DOHH2 (cell line): ENCODE results near the gene FBN1.

ENCODE experiments used
- H3F3A ChIP-seq: fragments of 200-600 bp; sonication (generic), shearing (Covaris generic); 2 replicates; pipeline ENCODE4 v1.6.0; 2016; ENCODE audit warnings: antibody characterized with exemption, mild to moderate bottlenecking; ENCODE audit not compliant: control insufficient read depth, insufficient read depth
- H3K27ac ChIP-seq: fragments of 200-600 bp; sonication (generic); 2 replicates; pipeline ENCODE4 v1.5.1; 2014; ENCODE audit warnings: low read depth, mild to moderate bottlenecking, low read length, moderate library complexity
- H3K27me3 ChIP-seq: fragments of 200-600 bp; sonication (generic); 2 replicates; pipeline ENCODE4 v1.6.1; 2014; ENCODE audit warnings: mild to moderate bottlenecking, low read length, mixed read lengths; ENCODE audit not compliant: control insufficient read depth
- H3K36me3 ChIP-seq: fragments of 200-600 bp; sonication (generic); 2 replicates; pipeline ENCODE4 v1.6.1; 2014; ENCODE audit warnings: mild to moderate bottlenecking, low read length, moderate library complexity, mixed read lengths; ENCODE audit not compliant: control insufficient read depth
- H3K4me1 ChIP-seq: fragments of 200-600 bp; sonication (generic); 2 replicates; pipeline ENCODE4 v1.6.1; 2014; ENCODE audit warnings: mild to moderate bottlenecking, low read length, mixed read lengths; ENCODE audit not compliant: control insufficient read depth
- H3K4me2 ChIP-seq: fragments of 200-600 bp; sonication (generic); 2 replicates; pipeline ENCODE4 v1.6.0; 2014; ENCODE audit warnings: mild to moderate bottlenecking, low read length, moderate library complexity
- H3K4me3 ChIP-seq: fragments of 200-600 bp; sonication (generic); 2 replicates; pipeline ENCODE4 v1.5.1; 2014; ENCODE audit warnings: mild to moderate bottlenecking, low read length, mixed read lengths
- H3K79me2 ChIP-seq: fragments of 200-600 bp; sonication (generic); 2 replicates; pipeline ENCODE4 v1.6.1; 2014; ENCODE audit warnings: mild to moderate bottlenecking, low read length, mixed read lengths; ENCODE audit not compliant: control insufficient read depth
- H3K9me2 ChIP-seq: fragments of 200-600 bp; sonication (generic); replicated peaks from 2 replicates; pipeline ENCODE4 v1.6.1; 2014; ENCODE audit warnings: mild to moderate bottlenecking, low read length, mixed read lengths; ENCODE audit not compliant: control insufficient read depth
- H3K9me3 ChIP-seq: fragments of 200-600 bp; sonication (generic); 2 replicates; pipeline ENCODE4 v1.6.1; 2014; ENCODE audit warnings: antibody characterized with exemption, low read length, mixed read lengths; ENCODE audit not compliant: control insufficient read depth, insufficient read depth
- H4K20me1 ChIP-seq: fragments of 200-600 bp; sonication (generic); 2 replicates; pipeline ENCODE4 v1.6.0; 2014; ENCODE audit warnings: low read depth, mild to moderate bottlenecking, antibody characterized with exemption, low read length, moderate library complexity; ENCODE audit not compliant: control insufficient read depth, insufficient read depth
- EZH2phosphoT487 ChIP-seq: fragments of 200-600 bp; sonication (generic); IDR thresholded peaks from 2 replicates; pipeline ENCODE4 v1.6.1; 2017; ENCODE audit warnings: borderline replicate concordance, mild to moderate bottlenecking, antibody characterized with exemption, low read length, moderate library complexity, mixed read lengths
- TF ChIP-seq, protein P1 (sequence below): fragments of 200-600 bp; sonication (generic); IDR thresholded peaks from one replicate; pipeline ENCODE4 v1.5.1; 2014; ENCODE audit warnings: antibody characterized with exemption, mild to moderate bottlenecking, low read depth, low read length; ENCODE audit not compliant: poor library complexity, severe bottlenecking

The FBN1 gene

DNA sequence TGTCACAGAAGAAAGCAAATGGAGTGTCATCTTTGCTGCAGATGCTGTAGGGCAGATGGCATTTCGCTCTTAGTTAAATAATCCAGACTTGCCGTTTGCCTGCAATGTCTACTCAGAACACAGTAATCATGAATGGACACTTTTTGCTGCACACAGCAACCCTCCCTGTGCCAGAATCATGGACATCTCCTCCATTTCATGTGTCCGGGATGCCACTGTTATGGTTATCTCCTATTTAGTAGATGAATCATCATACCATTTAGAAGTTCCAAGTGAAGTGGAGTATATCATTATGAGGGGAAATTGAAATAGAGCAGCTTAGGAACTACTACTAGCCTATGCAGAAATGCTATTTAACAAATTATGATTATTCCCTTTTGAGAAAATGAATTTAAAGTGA lies 195.8 kb downstream of the FBN1 start:
- no peaks in the 10 kb centered on the region for H3K27me3 ChIP-seq
- H3F3A ChIP-seq: no peaks in the 10 kb centered on the region
- TF ChIP-seq EZH2phosphoT487: no peak
- TF ChIP-seq, protein P1, sequence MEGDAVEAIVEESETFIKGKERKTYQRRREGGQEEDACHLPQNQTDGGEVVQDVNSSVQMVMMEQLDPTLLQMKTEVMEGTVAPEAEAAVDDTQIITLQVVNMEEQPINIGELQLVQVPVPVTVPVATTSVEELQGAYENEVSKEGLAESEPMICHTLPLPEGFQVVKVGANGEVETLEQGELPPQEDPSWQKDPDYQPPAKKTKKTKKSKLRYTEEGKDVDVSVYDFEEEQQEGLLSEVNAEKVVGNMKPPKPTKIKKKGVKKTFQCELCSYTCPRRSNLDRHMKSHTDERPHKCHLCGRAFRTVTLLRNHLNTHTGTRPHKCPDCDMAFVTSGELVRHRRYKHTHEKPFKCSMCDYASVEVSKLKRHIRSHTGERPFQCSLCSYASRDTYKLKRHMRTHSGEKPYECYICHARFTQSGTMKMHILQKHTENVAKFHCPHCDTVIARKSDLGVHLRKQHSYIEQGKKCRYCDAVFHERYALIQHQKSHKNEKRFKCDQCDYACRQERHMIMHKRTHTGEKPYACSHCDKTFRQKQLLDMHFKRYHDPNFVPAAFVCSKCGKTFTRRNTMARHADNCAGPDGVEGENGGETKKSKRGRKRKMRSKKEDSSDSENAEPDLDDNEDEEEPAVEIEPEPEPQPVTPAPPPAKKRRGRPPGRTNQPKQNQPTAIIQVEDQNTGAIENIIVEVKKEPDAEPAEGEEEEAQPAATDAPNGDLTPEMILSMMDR: no peak
- no peaks in the 10 kb centered on the region for H3K79me2 ChIP-seq
- H3K27ac ChIP-seq: no peak overlapping the region
- H4K20me1 ChIP-seq: no peaks in the 10 kb centered on the region
- no peaks in the 10 kb centered on the region for H3K4me1 ChIP-seq
- no peaks in the 10 kb centered on the region for H3K9me2 ChIP-seq
- H3K36me3 ChIP-seq: no peaks in the 10 kb centered on the region
- H3K4me2 ChIP-seq: no peak overlapping the region
- no peak overlapping the region for H3K4me3 ChIP-seq
- no peaks in the 10 kb centered on the region for H3K9me3 ChIP-seq

- Histone ChIP-seq H3K27ac (no peak overlapping the region), H3K4me1 (no peaks in the 10 kb centered on the region), H3K9me2 (no peaks in the 10 kb centered on the region), H3K79me2 (no peaks in the 10 kb centered on the region), H3F3A (no peaks in the 10 kb centered on the region), H3K9me3 (no peaks in the 10 kb centered on the region), H3K4me3 (no peak overlapping the region), H3K36me3 (no peaks in the 10 kb centered on the region), H3K4me2 (no peak overlapping the region), H3K27me3 (no peaks in the 10 kb centered on the region), H4K20me1 (no peaks in the 10 kb centered on the region)
- TF ChIP-seq, protein P1: no peak
- TF ChIP-seq EZH2phosphoT487: no peak
Observed at GRCh38 chr15:48447657-48448056, 197.9 kb downstream of the FBN1 start.

DNA sequence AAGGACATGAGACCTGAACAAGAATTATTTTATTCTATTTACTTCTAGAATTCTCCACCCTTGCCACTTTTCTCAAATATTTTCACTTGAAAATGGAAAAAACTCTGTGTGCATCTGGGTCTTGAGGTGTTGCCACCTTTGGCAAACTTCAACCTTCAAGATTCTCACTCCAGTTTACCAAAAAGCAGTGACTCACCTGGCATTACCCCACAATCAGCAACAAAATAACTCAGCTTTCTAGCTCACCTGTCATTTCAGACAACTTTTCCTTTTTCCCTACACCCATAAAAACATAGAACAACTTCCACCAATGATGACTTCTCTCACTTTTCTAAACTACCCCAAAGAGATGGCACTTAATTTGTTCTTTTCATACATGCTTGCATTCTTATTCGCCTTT lies 198.5 kb downstream of the FBN1 start:
- Histone ChIP-seq H3F3A (no peaks in the 10 kb centered on the region), H3K27ac (no peak overlapping the region), H3K79me2 (no peaks in the 10 kb centered on the region), H3K4me1 (no peaks in the 10 kb centered on the region), H3K9me2 (no peaks in the 10 kb centered on the region), H3K4me3 (no peak overlapping the region), H3K36me3 (no peaks in the 10 kb centered on the region), H3K4me2 (no peak overlapping the region), H3K27me3 (no peaks in the 10 kb centered on the region), H3K9me3 (no peaks in the 10 kb centered on the region), H4K20me1 (no peaks in the 10 kb centered on the region)
- no peak for TF ChIP-seq EZH2phosphoT487
- TF ChIP-seq, protein P1: no peak

DNA sequence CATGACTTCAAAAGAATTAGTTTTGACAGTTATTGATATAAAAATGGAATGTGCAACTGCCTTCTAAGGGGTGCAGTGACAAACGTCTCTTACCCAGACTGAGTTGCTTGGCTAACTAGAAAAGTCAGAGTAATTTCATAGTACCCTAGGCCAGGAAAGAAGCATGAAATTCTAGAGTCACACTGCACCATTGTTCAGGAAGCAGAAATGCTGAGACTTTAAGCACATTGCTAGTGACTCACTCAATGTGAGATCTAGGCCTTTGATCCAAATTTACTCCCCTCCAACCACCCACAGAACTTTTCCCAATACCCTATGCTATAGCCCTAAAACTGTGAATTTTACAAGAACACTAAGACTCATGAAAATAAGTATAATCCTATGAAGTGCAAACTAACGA lies 203.5 kb downstream of the FBN1 start:
- no peaks in the 10 kb centered on the region for H3K4me1 ChIP-seq
- no peak overlapping the region for H3K4me2 ChIP-seq
- no peaks in the 10 kb centered on the region for H3F3A ChIP-seq
- no peak for TF ChIP-seq EZH2phosphoT487
- TF ChIP-seq, protein P1: no peak
- no peaks in the 10 kb centered on the region for H3K27me3 ChIP-seq
- H3K4me3 ChIP-seq: no peak overlapping the region
- H3K27ac ChIP-seq: no peak overlapping the region
- H3K36me3 ChIP-seq: no peaks in the 10 kb centered on the region
- no peaks in the 10 kb centered on the region for H3K79me2 ChIP-seq
- no peaks in the 10 kb centered on the region for H4K20me1 ChIP-seq
- H3K9me2 ChIP-seq: no peaks in the 10 kb centered on the region
- no peaks in the 10 kb centered on the region for H3K9me3 ChIP-seq
